ENCODE data around the gene VIM. TPM values are rescaled to one million over a fixed set of nuclear protein-coding genes. Genes with fewer than 3 reads are reported as not detected.

VIM gene
- polyA plus RNA-seq, 2 donors: 70.1 to 174 TPM

GRCh38 chr10:17216217-17216900 lies 11.7 kb upstream of the VIM start:
- Histone ChIP-seq H3K36me3 (ENCODE audit: control insufficient read depth in 2 of 2, insufficient read depth in 2 of 2, low read length in 1 of 2) (no peaks in the 10 kb centered on the region), H3K27ac (ENCODE audit: low read depth in 2 of 2, low read length in 1 of 2) (peak overlapping the region; percentile 45 to 74), H3K9me3 (ENCODE audit: control insufficient read depth in 2 of 2, insufficient read depth in 1 of 2, low read depth in 1 of 2, low read length in 1 of 2) (no peaks in the 10 kb centered on the region), H3K4me1 (ENCODE audit: control insufficient read depth in 2 of 2, insufficient read depth in 2 of 2, low read length in 1 of 2) (no peaks in the 10 kb centered on the region), H3K4me3 (ENCODE audit: low read depth in 1 of 2, low read length in 2 of 2) (no peak overlapping the region), H3K27me3 (ENCODE audit: control insufficient read depth in 1 of 2, insufficient read depth in 2 of 2, low read length in 2 of 2) (no peaks in the 10 kb centered on the region)
- 79 to 90% methylated on average over 5 of the region's 5 CpGs for WGBS, 2 donors

- Histone ChIP-seq H3K27me3 (ENCODE audit: control insufficient read depth in 1 of 2, insufficient read depth in 2 of 2, low read length in 2 of 2) (no peaks in the 10 kb centered on the region), H3K4me3 (ENCODE audit: low read depth in 1 of 2, low read length in 2 of 2) (no peak overlapping the region), H3K4me1 (ENCODE audit: control insufficient read depth in 2 of 2, insufficient read depth in 2 of 2, low read length in 1 of 2) (no peaks in the 10 kb centered on the region), H3K9me3 (ENCODE audit: control insufficient read depth in 2 of 2, insufficient read depth in 1 of 2, low read depth in 1 of 2, low read length in 1 of 2) (no peaks in the 10 kb centered on the region), H3K27ac (ENCODE audit: low read depth in 2 of 2, low read length in 1 of 2) (peak overlapping the region; percentile 45 to 74), H3K36me3 (ENCODE audit: control insufficient read depth in 2 of 2, insufficient read depth in 2 of 2, low read length in 1 of 2) (no peaks in the 10 kb centered on the region)
- WGBS, 2 donors: 81 to 87% methylated on average over 6 of the region's 6 CpGs
Observed at GRCh38 chr10:17216901-17217395, 11.1 kb upstream of the VIM start.

- 95% methylated on average over 1 of the region's 1 CpG for WGBS, 2 donors
- Histone ChIP-seq H3K4me1 (ENCODE audit: control insufficient read depth in 2 of 2, insufficient read depth in 2 of 2, low read length in 1 of 2) (no peaks in the 10 kb centered on the region), H3K27me3 (ENCODE audit: control insufficient read depth in 1 of 2, insufficient read depth in 2 of 2, low read length in 2 of 2) (no peaks in the 10 kb centered on the region), H3K9me3 (ENCODE audit: control insufficient read depth in 2 of 2, insufficient read depth in 1 of 2, low read depth in 1 of 2, low read length in 1 of 2) (no peaks in the 10 kb centered on the region), H3K27ac (ENCODE audit: low read depth in 2 of 2, low read length in 1 of 2) (no peak overlapping the region), H3K4me3 (ENCODE audit: low read depth in 1 of 2, low read length in 2 of 2) (no peak overlapping the region), H3K36me3 (ENCODE audit: control insufficient read depth in 2 of 2, insufficient read depth in 2 of 2, low read length in 1 of 2) (no peaks in the 10 kb centered on the region)
Observed at GRCh38 chr10:17217631-17218232, 10.3 kb upstream of the VIM start.

- H3K9me3 ChIP-seq (ENCODE audit: control insufficient read depth in 2 of 2, insufficient read depth in 1 of 2, low read depth in 1 of 2, low read length in 1 of 2): no peaks in the 10 kb centered on the region
- no peak overlapping the region for H3K4me3 ChIP-seq (ENCODE audit: low read depth in 1 of 2, low read length in 2 of 2)
- H3K27ac ChIP-seq (ENCODE audit: low read depth in 2 of 2, low read length in 1 of 2): no peak overlapping the region
- H3K27me3 ChIP-seq (ENCODE audit: control insufficient read depth in 1 of 2, insufficient read depth in 2 of 2, low read length in 2 of 2): no peaks in the 10 kb centered on the region
- no peaks in the 10 kb centered on the region for H3K4me1 ChIP-seq (ENCODE audit: control insufficient read depth in 2 of 2, insufficient read depth in 2 of 2, low read length in 1 of 2)
- no peaks in the 10 kb centered on the region for H3K36me3 ChIP-seq (ENCODE audit: control insufficient read depth in 2 of 2, insufficient read depth in 2 of 2, low read length in 1 of 2)
- 65 to 78% methylated on average over 2 of the region's 2 CpGs for WGBS, 2 donors
Observed at GRCh38 chr10:17219024-17219423, 9.0 kb upstream of the VIM start.

GRCh38 chr10:17220652-17221100 lies 7.4 kb upstream of the VIM start:
- no peak overlapping the region for H3K27ac ChIP-seq (ENCODE audit: low read depth in 2 of 2, low read length in 1 of 2)

GRCh38 chr10:17222329-17222728 lies 5.7 kb upstream of the VIM start:
- Histone ChIP-seq H3K4me1 (ENCODE audit: control insufficient read depth in 2 of 2, insufficient read depth in 2 of 2, low read length in 1 of 2) (peaks cover 0 to 2% of the 10 kb centered on the region in 2 donors), H3K4me3 (ENCODE audit: low read depth in 1 of 2, low read length in 2 of 2) (no peak overlapping the region), H3K9me3 (ENCODE audit: control insufficient read depth in 2 of 2, insufficient read depth in 1 of 2, low read depth in 1 of 2, low read length in 1 of 2) (no peaks in the 10 kb centered on the region), H3K27me3 (ENCODE audit: control insufficient read depth in 1 of 2, insufficient read depth in 2 of 2, low read length in 2 of 2) (no peaks in the 10 kb centered on the region), H3K27ac (ENCODE audit: low read depth in 2 of 2, low read length in 1 of 2) (no peak overlapping the region), H3K36me3 (ENCODE audit: control insufficient read depth in 2 of 2, insufficient read depth in 2 of 2, low read length in 1 of 2) (no peaks in the 10 kb centered on the region)
- 68 to 77% methylated on average over 4 of the region's 4 CpGs for WGBS, 2 donors

More at GRCh38 chr10:17220652-17221100, 7.4 kb upstream of the VIM start:
- Histone ChIP-seq H3K4me3 (ENCODE audit: low read depth in 1 of 2, low read length in 2 of 2) (no peak overlapping the region), H3K27me3 (ENCODE audit: control insufficient read depth in 1 of 2, insufficient read depth in 2 of 2, low read length in 2 of 2) (no peaks in the 10 kb centered on the region), H3K36me3 (ENCODE audit: control insufficient read depth in 2 of 2, insufficient read depth in 2 of 2, low read length in 1 of 2) (no peaks in the 10 kb centered on the region), H3K4me1 (ENCODE audit: control insufficient read depth in 2 of 2, insufficient read depth in 2 of 2, low read length in 1 of 2) (no peaks in the 10 kb centered on the region), H3K9me3 (ENCODE audit: control insufficient read depth in 2 of 2, insufficient read depth in 1 of 2, low read depth in 1 of 2, low read length in 1 of 2) (no peaks in the 10 kb centered on the region)
- WGBS, 2 donors: 59 to 60% methylated on average over 1 of the region's 1 CpG

- Histone ChIP-seq H3K27ac (ENCODE audit: low read depth in 2 of 2, low read length in 1 of 2) (no peak overlapping the region), H3K4me3 (ENCODE audit: low read depth in 1 of 2, low read length in 2 of 2) (no peak overlapping the region), H3K36me3 (ENCODE audit: control insufficient read depth in 2 of 2, insufficient read depth in 2 of 2, low read length in 1 of 2) (no peaks in the 10 kb centered on the region), H3K9me3 (ENCODE audit: control insufficient read depth in 2 of 2, insufficient read depth in 1 of 2, low read depth in 1 of 2, low read length in 1 of 2) (peaks cover 0 to 6% of the 10 kb centered on the region in 2 donors), H3K27me3 (ENCODE audit: control insufficient read depth in 1 of 2, insufficient read depth in 2 of 2, low read length in 2 of 2) (peaks cover 0 to 3% of the 10 kb centered on the region in 2 donors), H3K4me1 (ENCODE audit: control insufficient read depth in 2 of 2, insufficient read depth in 2 of 2, low read length in 1 of 2) (peaks cover 0 to 12% of the 10 kb centered on the region in 2 donors)
- 80 to 83% methylated on average over 4 of the region's 4 CpGs for WGBS, 2 donors
Observed at GRCh38 chr10:17225808-17226207, 2.2 kb upstream of the VIM start.

- peaks cover 0 to 3% of the 10 kb centered on the region in 2 donors for H3K27me3 ChIP-seq (ENCODE audit: control insufficient read depth in 1 of 2, insufficient read depth in 2 of 2, low read length in 2 of 2)
- 70 to 71% methylated on average over 8 of the region's 8 CpGs for WGBS, 2 donors
- H3K4me3 ChIP-seq (ENCODE audit: low read depth in 1 of 2, low read length in 2 of 2): no peak overlapping the region
- H3K36me3 ChIP-seq (ENCODE audit: control insufficient read depth in 2 of 2, insufficient read depth in 2 of 2, low read length in 1 of 2): no peaks in the 10 kb centered on the region
- H3K27ac ChIP-seq (ENCODE audit: low read depth in 2 of 2, low read length in 1 of 2): peak overlapping the region; percentile 30 to 37
- H3K4me1 ChIP-seq (ENCODE audit: control insufficient read depth in 2 of 2, insufficient read depth in 2 of 2, low read length in 1 of 2): peaks cover 0 to 12% of the 10 kb centered on the region in 2 donors
- peaks cover 0 to 6% of the 10 kb centered on the region in 2 donors for H3K9me3 ChIP-seq (ENCODE audit: control insufficient read depth in 2 of 2, insufficient read depth in 1 of 2, low read depth in 1 of 2, low read length in 1 of 2)
Observed at GRCh38 chr10:17226891-17227303, 1.1 kb upstream of the VIM start.

GRCh38 chr10:17227367-17228090 lies 512 bp upstream of the VIM start:
- Histone ChIP-seq H3K27me3 (ENCODE audit: control insufficient read depth in 1 of 2, insufficient read depth in 2 of 2, low read length in 2 of 2) (peaks cover 0 to 3% of the 10 kb centered on the region in 2 donors), H3K27ac (ENCODE audit: low read depth in 2 of 2, low read length in 1 of 2) (peak overlapping the region; percentile 68 to 97), H3K4me1 (ENCODE audit: control insufficient read depth in 2 of 2, insufficient read depth in 2 of 2, low read length in 1 of 2) (peaks cover 0 to 12% of the 10 kb centered on the region in 2 donors), H3K36me3 (ENCODE audit: control insufficient read depth in 2 of 2, insufficient read depth in 2 of 2, low read length in 1 of 2) (no peaks in the 10 kb centered on the region), H3K4me3 (ENCODE audit: low read depth in 1 of 2, low read length in 2 of 2) (peak overlapping the region in 1 of 2 donors; percentile 29), H3K9me3 (ENCODE audit: control insufficient read depth in 2 of 2, insufficient read depth in 1 of 2, low read depth in 1 of 2, low read length in 1 of 2) (peaks cover 0 to 6% of the 10 kb centered on the region in 2 donors)
- 9 to 10% methylated on average over 12 of the region's 12 CpGs for WGBS, 2 donors

Measured in esophagus (tissue), 2 donors.